ENCODE measurements around the gene ARHGAP44.

The ARHGAP44 gene

GRCh38 chr17:12982224-12982623 lies 192.9 kb downstream of the ARHGAP44 start:
- no peak for TF ChIP-seq ZFX (IDR thresholded peaks at IDR 0.05; ENCODE audit: borderline replicate concordance)
- no peak overlapping the region for H3K27ac ChIP-seq

- no peak overlapping the region for H3K27ac ChIP-seq
- TF ChIP-seq ZFX (IDR thresholded peaks at IDR 0.05; ENCODE audit: borderline replicate concordance) = no peak
- TF ChIP-seq, protein P1, sequence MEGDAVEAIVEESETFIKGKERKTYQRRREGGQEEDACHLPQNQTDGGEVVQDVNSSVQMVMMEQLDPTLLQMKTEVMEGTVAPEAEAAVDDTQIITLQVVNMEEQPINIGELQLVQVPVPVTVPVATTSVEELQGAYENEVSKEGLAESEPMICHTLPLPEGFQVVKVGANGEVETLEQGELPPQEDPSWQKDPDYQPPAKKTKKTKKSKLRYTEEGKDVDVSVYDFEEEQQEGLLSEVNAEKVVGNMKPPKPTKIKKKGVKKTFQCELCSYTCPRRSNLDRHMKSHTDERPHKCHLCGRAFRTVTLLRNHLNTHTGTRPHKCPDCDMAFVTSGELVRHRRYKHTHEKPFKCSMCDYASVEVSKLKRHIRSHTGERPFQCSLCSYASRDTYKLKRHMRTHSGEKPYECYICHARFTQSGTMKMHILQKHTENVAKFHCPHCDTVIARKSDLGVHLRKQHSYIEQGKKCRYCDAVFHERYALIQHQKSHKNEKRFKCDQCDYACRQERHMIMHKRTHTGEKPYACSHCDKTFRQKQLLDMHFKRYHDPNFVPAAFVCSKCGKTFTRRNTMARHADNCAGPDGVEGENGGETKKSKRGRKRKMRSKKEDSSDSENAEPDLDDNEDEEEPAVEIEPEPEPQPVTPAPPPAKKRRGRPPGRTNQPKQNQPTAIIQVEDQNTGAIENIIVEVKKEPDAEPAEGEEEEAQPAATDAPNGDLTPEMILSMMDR (IDR thresholded peaks at IDR 0.05) = no peak
Measured at GRCh38 chr17:12983991-12984884, 194.9 kb downstream of the ARHGAP44 start.

DNA sequence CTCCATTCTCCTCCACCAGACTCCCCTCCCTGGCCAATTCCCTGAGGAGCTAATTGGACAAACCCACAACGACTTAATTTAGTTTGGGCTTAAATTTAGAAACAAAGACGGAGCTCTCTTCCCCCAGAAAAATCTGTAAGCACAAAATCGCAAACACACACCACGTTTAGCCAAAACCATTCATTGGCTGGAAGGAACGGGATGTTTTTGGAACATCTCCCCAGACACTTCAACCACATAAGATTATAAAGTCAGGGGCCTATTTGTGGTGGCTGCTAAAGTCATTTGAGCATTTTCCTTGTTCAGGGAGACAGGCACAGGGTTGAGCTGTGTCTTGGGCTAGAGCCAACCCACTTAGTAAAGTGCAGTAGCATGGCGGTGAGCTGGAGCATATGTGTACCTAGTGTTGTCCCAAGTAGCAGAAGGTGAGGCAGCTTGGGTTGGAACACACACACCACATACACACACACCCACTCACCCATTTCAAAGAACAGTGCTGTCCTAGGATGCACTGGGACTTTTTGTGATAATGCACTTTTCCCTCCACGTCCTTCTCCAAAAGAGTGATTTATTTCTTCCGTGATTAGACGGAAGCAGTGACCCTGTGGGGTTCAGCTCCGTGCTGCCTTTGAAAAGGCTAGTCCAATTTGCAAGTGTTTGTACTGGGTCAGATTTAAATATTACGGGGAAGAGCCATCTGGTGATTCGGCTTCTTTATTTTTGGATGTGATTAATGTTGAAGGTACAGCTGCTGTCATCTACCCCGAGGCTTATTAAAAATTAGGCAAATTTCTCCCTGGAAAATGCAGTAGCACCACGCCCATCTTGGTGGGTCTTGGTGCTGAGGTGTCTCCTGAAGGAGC lies 196.4 kb downstream of the ARHGAP44 start:
- TF ChIP-seq, protein P1 (IDR thresholded peaks at IDR 0.05) = no peak
- TF ChIP-seq ZFX (IDR thresholded peaks at IDR 0.05; ENCODE audit: borderline replicate concordance) = no peak
- H3K27ac ChIP-seq = no peak overlapping the region

GRCh38 chr17:12987120-12987519 lies 197.8 kb downstream of the ARHGAP44 start:
- H3K27ac ChIP-seq = no peak overlapping the region

GRCh38 chr17:12990041-12990808 lies 200.9 kb downstream of the ARHGAP44 start:
- no peak for TF ChIP-seq ZFX (IDR thresholded peaks at IDR 0.05; ENCODE audit: borderline replicate concordance)
- TF ChIP-seq, protein P1 (IDR thresholded peaks at IDR 0.05) = no peak
- peak overlapping the region; percentile 50 for H3K27ac ChIP-seq

More at GRCh38 chr17:12987120-12987519, 197.8 kb downstream of the ARHGAP44 start:
- TF ChIP-seq, protein P1 (IDR thresholded peaks at IDR 0.05) = no peak
- no peak for TF ChIP-seq ZFX (IDR thresholded peaks at IDR 0.05; ENCODE audit: borderline replicate concordance)

GRCh38 chr17:12990926-12991325 lies 201.6 kb downstream of the ARHGAP44 start:
- TF ChIP-seq ZFX (IDR thresholded peaks at IDR 0.05; ENCODE audit: borderline replicate concordance) = no peak
- TF ChIP-seq, protein P1 (IDR thresholded peaks at IDR 0.05) = no peak
- H3K27ac ChIP-seq = peak overlapping the region; percentile 50; the same call in 1 of the 2 replicates

- H3K27ac ChIP-seq = no peak overlapping the region
- TF ChIP-seq ZFX (IDR thresholded peaks at IDR 0.05; ENCODE audit: borderline replicate concordance) = no peak
- TF ChIP-seq, protein P1 (IDR thresholded peaks at IDR 0.05) = no peak
Measured at GRCh38 chr17:12992676-12993075, 203.4 kb downstream of the ARHGAP44 start.

All from 22Rv1 (cell line).